Breast epithelium (tissue), 3 donors: Measurements from ENCODE around the gene ZNF134. TPM values are rescaled to one million over a fixed set of nuclear protein-coding genes. Genes with fewer than 3 reads are reported as not detected.

Source experiments
- total RNA-seq, 3 donors: library from RNA; depleted of rRNA; stranded (reverse); fragments of >200 nt; gene quantifications; one replicate each; pipeline ENCODE4 v1.1.0, GENCODE V29; 2016

ZNF134 gene
- total RNA-seq, 3 donors from 2014 or later, result 18.2 to 31.6 (median 18.4) TPM

Other genes starting within 250 kb of the ZNF134 start
- gene ZNF548, start 224.4 kb upstream of the ZNF134 start, total RNA-seq, result 10 to 100 TPM; 23.6 to 34.5 (median 31.8) TPM
- 10 to 100 TPM; 10.5 to 22.0 (median 11.2) TPM for gene ZNF17, start 203.1 kb upstream of the ZNF134 start, total RNA-seq
- 10 to 100 TPM in 1 of 3 donors, 1 to 10 TPM in 2; 3.4 to 11.1 (median 8.5) TPM for gene ZNF749, start 178.9 kb upstream of the ZNF134 start, total RNA-seq
- gene VN1R1, start 157.1 kb upstream of the ZNF134 start, total RNA-seq, result 1 to 10 TPM in 2 of 3 donors, under 1 TPM in 1; 0.96 to 2.5 (median 2.0) TPM
- gene ZNF772, start 136.7 kb upstream of the ZNF134 start, total RNA-seq, result 10 to 100 TPM in 2 of 3 donors, 1 to 10 TPM in 1; 8.5 to 26.9 (median 19.7) TPM
- 10 to 100 TPM; 10.2 to 13.0 (median 12.5) TPM for gene ZNF419, start 126.5 kb upstream of the ZNF134 start, total RNA-seq
- gene ZNF773, start 114.3 kb upstream of the ZNF134 start, total RNA-seq, result 10 to 100 TPM in 2 of 3 donors, 1 to 10 TPM in 1; 9.3 to 26.2 (median 12.8) TPM
- gene ZNF549, start 86.9 kb upstream of the ZNF134 start, total RNA-seq, result 10 to 100 TPM in 1 of 3 donors, 1 to 10 TPM in 2; 3.7 to 11.6 (median 7.9) TPM
- gene ZNF550, start 54.4 kb upstream of the ZNF134 start, total RNA-seq, result 10 to 100 TPM in 2 of 3 donors, 1 to 10 TPM in 1; 5.4 to 15.5 (median 15.1) TPM
- gene ZNF416, start 35.3 kb upstream of the ZNF134 start, total RNA-seq, result 1 to 10 TPM; 2.7 to 6.4 (median 6.2) TPM
- gene ZIK1, start 30.1 kb upstream of the ZNF134 start, total RNA-seq, result 1 to 10 TPM; 2.2 to 8.9 (median 6.9) TPM
- gene ZNF530, start 14.4 kb upstream of the ZNF134 start, total RNA-seq, result 1 to 10 TPM; 2.9 to 6.9 (median 5.3) TPM
- 10 to 100 TPM in 2 of 3 donors, 1 to 10 TPM in 1; 8.2 to 23.1 (median 16.4) TPM for gene ZNF211, start 18.9 kb downstream of the ZNF134 start, total RNA-seq
- gene ZSCAN4, start 54.7 kb downstream of the ZNF134 start, total RNA-seq, result not detected
- gene ZNF551, start 67.7 kb downstream of the ZNF134 start, total RNA-seq, result 10 to 100 TPM in 2 of 3 donors, 1 to 10 TPM in 1; 7.4 to 28.0 (median 19.3) TPM
- 1 to 10 TPM in 2 of 3 donors, under 1 TPM in 1; 0.96 to 7.8 (median 6.2) TPM for gene ZNF154, start 95.0 kb downstream of the ZNF134 start, total RNA-seq
- 10 to 100 TPM in 1 of 3 donors, 1 to 10 TPM in 2; 4.0 to 13.5 (median 7.9) TPM for gene ZNF671, start 113.4 kb downstream of the ZNF134 start, total RNA-seq
- 10 to 100 TPM in 2 of 3 donors, 1 to 10 TPM in 1; 8.5 to 31.8 (median 21.0) TPM for gene ZNF776, start 132.6 kb downstream of the ZNF134 start, total RNA-seq
- 10 to 100 TPM in 2 of 3 donors, 1 to 10 TPM in 1; 9.9 to 40.5 (median 13.4) TPM for gene ZNF586, start 155.4 kb downstream of the ZNF134 start, total RNA-seq
- 10 to 100 TPM in 2 of 3 donors, 1 to 10 TPM in 1; 4.0 to 71.4 (median 54.9) TPM for gene ZNF552, start 200.7 kb downstream of the ZNF134 start, total RNA-seq
- 10 to 100 TPM; 10.7 to 26.6 (median 25.2) TPM for gene ZNF587B, start 216.1 kb downstream of the ZNF134 start, total RNA-seq
- gene ZNF587, start 235.6 kb downstream of the ZNF134 start, total RNA-seq, result 10 to 100 TPM; 14.4 to 45.4 (median 35.1) TPM